Epithelial cell of esophagus (primary cell): Measurements from ENCODE around the gene NEDD4.

ENCODE experiments used
- DNase-seq: peaks from one replicate; pipeline ENCODE4 v3.0.0; 2010; ENCODE audit warnings: low read depth
- H3K4me3 ChIP-seq: 2 replicates; pipeline ENCODE4 v1.5.1; 2011; ENCODE audit warnings: mild to moderate bottlenecking, low read length, control low read depth
- TF ChIP-seq, protein P1 (sequence below): IDR thresholded peaks from 2 replicates; pipeline ENCODE4 v1.5.1; 2011; ENCODE audit warnings: low read depth, mild to moderate bottlenecking, low read length, control low read depth, inconsistent platforms; ENCODE audit not compliant: insufficient read depth; ENCODE audit errors: missing control alignments

The NEDD4 gene

GRCh38 chr15:56001471-56002078 is 8.2 kb upstream of the NEDD4 start:
- TF ChIP-seq, protein P1, sequence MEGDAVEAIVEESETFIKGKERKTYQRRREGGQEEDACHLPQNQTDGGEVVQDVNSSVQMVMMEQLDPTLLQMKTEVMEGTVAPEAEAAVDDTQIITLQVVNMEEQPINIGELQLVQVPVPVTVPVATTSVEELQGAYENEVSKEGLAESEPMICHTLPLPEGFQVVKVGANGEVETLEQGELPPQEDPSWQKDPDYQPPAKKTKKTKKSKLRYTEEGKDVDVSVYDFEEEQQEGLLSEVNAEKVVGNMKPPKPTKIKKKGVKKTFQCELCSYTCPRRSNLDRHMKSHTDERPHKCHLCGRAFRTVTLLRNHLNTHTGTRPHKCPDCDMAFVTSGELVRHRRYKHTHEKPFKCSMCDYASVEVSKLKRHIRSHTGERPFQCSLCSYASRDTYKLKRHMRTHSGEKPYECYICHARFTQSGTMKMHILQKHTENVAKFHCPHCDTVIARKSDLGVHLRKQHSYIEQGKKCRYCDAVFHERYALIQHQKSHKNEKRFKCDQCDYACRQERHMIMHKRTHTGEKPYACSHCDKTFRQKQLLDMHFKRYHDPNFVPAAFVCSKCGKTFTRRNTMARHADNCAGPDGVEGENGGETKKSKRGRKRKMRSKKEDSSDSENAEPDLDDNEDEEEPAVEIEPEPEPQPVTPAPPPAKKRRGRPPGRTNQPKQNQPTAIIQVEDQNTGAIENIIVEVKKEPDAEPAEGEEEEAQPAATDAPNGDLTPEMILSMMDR, result no peak
- no peak overlapping the region for H3K4me3 ChIP-seq
- peak; percentile 91 for DNase-seq

DNA sequence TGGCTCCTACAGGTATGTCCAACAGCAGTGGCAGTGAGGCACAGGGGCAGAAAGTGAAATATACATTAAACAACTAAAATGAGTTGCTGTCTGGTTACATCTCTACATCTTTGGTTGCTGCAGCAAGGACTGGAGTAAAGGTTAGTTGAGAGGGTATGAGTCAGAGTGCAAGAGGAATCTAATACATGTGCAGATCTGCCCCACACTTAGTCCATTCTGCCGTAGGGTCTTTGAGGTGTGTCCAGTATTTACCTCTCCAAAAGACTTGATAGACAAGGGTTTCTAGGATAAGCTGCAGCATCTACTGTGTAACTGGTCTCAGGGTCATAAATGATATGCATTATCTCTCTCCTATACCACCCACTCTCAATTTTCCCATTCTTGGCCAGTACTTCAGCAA is 6.2 kb upstream of the NEDD4 start:
- peak; percentile 94 for DNase-seq
- TF ChIP-seq, protein P1, result no peak
- no peak overlapping the region for H3K4me3 ChIP-seq

DNA sequence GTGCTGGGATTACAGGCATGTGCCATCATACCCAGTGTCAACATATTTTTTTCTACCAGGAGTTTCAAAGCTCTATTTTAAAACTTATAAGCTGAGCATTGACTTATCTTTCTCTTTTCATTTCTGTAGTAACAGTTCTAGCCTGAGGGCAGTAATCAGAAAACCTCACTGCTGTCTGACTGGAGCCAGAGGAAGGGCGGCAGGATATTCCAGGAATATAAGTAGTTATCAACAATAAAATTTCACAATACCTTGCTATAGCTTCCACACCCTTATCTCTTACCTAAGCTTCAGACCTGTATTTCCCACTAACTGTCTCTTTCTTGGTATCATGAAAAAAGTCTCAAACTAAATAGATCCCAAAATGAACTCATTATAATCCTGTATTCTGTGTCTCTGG is 5.1 kb upstream of the NEDD4 start:
- TF ChIP-seq, protein P1, result no peak
- peak; percentile 92 for DNase-seq
- no peak overlapping the region for H3K4me3 ChIP-seq

DNA sequence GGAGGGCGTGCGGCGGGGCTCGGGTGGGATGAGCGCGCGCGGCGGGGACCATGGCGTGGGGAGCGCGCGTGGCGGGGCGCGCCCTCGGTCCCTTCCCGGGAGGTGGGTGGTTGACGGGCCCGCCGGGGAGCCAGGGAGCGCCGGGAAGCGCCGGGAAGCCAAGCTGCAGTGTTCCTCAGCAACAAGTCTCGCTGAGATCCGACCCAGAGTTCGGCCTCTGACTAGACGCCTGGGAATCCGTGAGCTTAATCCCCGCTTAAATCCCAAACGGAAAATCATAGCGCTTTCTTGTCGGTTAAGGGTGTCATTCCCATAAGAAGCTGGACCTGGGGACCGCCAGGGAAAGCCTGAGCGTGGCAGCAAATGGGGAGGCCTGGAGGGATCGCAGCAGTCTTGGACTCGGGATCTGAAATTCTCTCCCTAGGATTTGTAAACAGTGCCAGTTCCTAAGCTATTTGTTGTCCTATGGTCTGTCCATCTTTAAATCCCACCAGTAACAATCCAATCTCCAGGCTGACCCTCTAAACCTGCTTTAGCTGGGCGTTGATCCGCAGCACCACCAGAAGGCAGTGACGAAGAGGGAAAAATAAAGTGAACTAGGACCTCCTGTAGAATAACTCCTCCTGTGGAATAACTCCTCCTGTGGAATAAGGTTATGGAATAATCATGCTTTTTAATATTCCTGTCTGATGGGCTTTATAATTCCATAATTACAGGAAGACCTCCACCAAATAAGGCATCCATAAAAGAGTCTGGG is 570 bp upstream of the NEDD4 start:
- peak overlapping the region; percentile 68 for H3K4me3 ChIP-seq
- peak; percentile 68 for DNase-seq
- TF ChIP-seq, protein P1, result no peak

GRCh38 chr15:55992769-55993110 is 672 bp downstream of the NEDD4 start:
- TF ChIP-seq, protein P1, result no peak
- no peak for DNase-seq
- peak overlapping the region; percentile 68 for H3K4me3 ChIP-seq

GRCh38 chr15:55991802-55992768 is 1.3 kb downstream of the NEDD4 start:
- H3K4me3 ChIP-seq, result peak overlapping the region; percentile 68
- TF ChIP-seq, protein P1, result no peak
- DNase-seq, result no peak
